GM19099 (cell line): ENCODE results near the gene SLC25A10.

Source experiments
- POLR2A ChIP-seq: IDR thresholded peaks from 3 replicates; pipeline ENCODE4 v1.6.1; 2011; ENCODE audit warnings: low read depth; ENCODE audit not compliant: insufficient read length; ENCODE audit errors: extremely low read depth

The SLC25A10 gene

GRCh38 chr17:81740395-81740961 lies 28.4 kb downstream of the SLC25A10 start:
- no peak for TF ChIP-seq POLR2A

- TF ChIP-seq POLR2A = no peak
These were observed 29.0 kb downstream of the SLC25A10 start for GRCh38 chr17:81741049-81741593.

- TF ChIP-seq POLR2A = no peak
These were observed 29.7 kb downstream of the SLC25A10 start for GRCh38 chr17:81741594-81742452.
